ENCODE results near the gene CC2D2B. TPM values are rescaled to one million over a fixed set of nuclear protein-coding genes. Genes with fewer than 3 reads are reported as not detected.

CC2D2B gene
- total RNA-seq, 4 donors from 2014 or later, result 0.15 to 2.5 (median 0.22) TPM; not detected in 1

GRCh38 chr10:96043033-96043892 is 135.5 kb downstream of the CC2D2B start, which contains the start of gene CCNJ:
Gene CCNJ, plus strand, starts transcription at chr10:96043583. Its CDS starts 811 bp downstream, at chr10:96044394.
- H3K4me1 ChIP-seq, result peaks cover 0 to 36% (median 4%) of the 10 kb centered on the region in 3 donors
- H3K4me3 ChIP-seq, result peak within 1 kb of the TSS; percentile 74 to 91 (median 76)
- H3K9me3 ChIP-seq, result no peaks in the 10 kb centered on the region
- H3K27ac ChIP-seq, result peak within 1 kb of the TSS; percentile 82 to 90 (median 86)
- H3K27me3 ChIP-seq, result no peaks in the 10 kb centered on the region
- intact Hi-C loops (cut with DNase I), result no loop called here
- 11 to 17% methylated on average over 13 to 15 of the region's 92 CpGs for WGBS, 2 donors
- peak in 2 of 4 donors; percentile 62 to 79 for TF ChIP-seq POLR2A (IDR thresholded peaks at IDR 0.05)
- TF ChIP-seq CTCF (IDR thresholded peaks at IDR 0.05), result peak in 2 of 6 experiments; percentile 10 to 19
- DNase-seq, result peak; percentile 20
- peaks cover 0 to 11% (median 0%) of the 10 kb centered on the region in 3 donors for H3K36me3 ChIP-seq

- WGBS, 2 donors, result 1 to 3% methylated on average over 14 to 16 of the region's 58 CpGs
- Histone ChIP-seq H3K9me3 (no peaks in the 10 kb centered on the region), H3K27ac (peak overlapping the region; percentile 82 to 90 (median 86)), H3K27me3 (no peaks in the 10 kb centered on the region), H3K4me1 (peaks cover 0 to 36% (median 4%) of the 10 kb centered on the region in 3 donors), H3K4me3 (peak overlapping the region; percentile 74 to 91 (median 76)), H3K36me3 (peaks cover 0 to 11% (median 0%) of the 10 kb centered on the region in 3 donors)
- DNase-seq, result no peak
- intact Hi-C loops (cut with DNase I), result no loop called here
- TF ChIP-seq CTCF (IDR thresholded peaks at IDR 0.05) (no peak), POLR2A (IDR thresholded peaks at IDR 0.05) (no peak)
Measured at GRCh38 chr10:96043893-96044715, 136.3 kb downstream of the CC2D2B start.

GRCh38 chr10:96044736-96045135 is 137.0 kb downstream of the CC2D2B start:
- peak overlapping the region; percentile 74 to 91 (median 76) for H3K4me3 ChIP-seq
- no peaks in the 10 kb centered on the region for H3K27me3 ChIP-seq
- TF ChIP-seq POLR2A (IDR thresholded peaks at IDR 0.05), result no peak
- no peak for TF ChIP-seq CTCF (IDR thresholded peaks at IDR 0.05)
- peaks cover 0 to 11% (median 0%) of the 10 kb centered on the region in 3 donors for H3K36me3 ChIP-seq
- no peak for DNase-seq
- intact Hi-C loops (cut with DNase I), result no loop called here
- H3K27ac ChIP-seq, result peak overlapping the region; percentile 82 to 90 (median 86)
- 24 to 39% methylated on average over 8 of the region's 8 CpGs for WGBS, 2 donors
- H3K9me3 ChIP-seq, result no peaks in the 10 kb centered on the region
- peaks cover 0 to 36% (median 4%) of the 10 kb centered on the region in 3 donors for H3K4me1 ChIP-seq

- no peak for TF ChIP-seq CTCF (IDR thresholded peaks at IDR 0.05)
- TF ChIP-seq POLR2A (IDR thresholded peaks at IDR 0.05), result no peak
- Histone ChIP-seq H3K27ac (no peak overlapping the region), H3K4me1 (peaks cover 0 to 36% (median 4%) of the 10 kb centered on the region in 3 donors), H3K27me3 (no peaks in the 10 kb centered on the region), H3K4me3 (no peak overlapping the region), H3K9me3 (no peaks in the 10 kb centered on the region), H3K36me3 (peaks cover 0 to 22% (median 0%) of the 10 kb centered on the region in 3 donors)
- 100% methylated on average over 1 of the region's 1 CpG for WGBS, 2 donors
- DNase-seq, result no peak
- intact Hi-C loops (cut with DNase I), result no loop called here
Measured at GRCh38 chr10:96046546-96046945, 138.8 kb downstream of the CC2D2B start.
